Uterus (tissue), 2 donors: ENCODE results near the gene PRDX1.

Source experiments
- POLR2A ChIP-seq, 2 donors: fragments of 450-650 bp; IDR thresholded peaks; one replicate each; pipeline ENCODE4 v1.6.1; 2016; ENCODE audit warnings: antibody characterized with exemption in 2 of 2, mild to moderate bottlenecking in 1 of 2, moderate library complexity in 1 of 2
- TF ChIP-seq, protein P1 (sequence below), 4 experiments: fragments of 200-600 bp in 2 of 4; fragments of 450-650 bp in 2 of 4; sonication (generic) in 2 of 4; IDR thresholded peaks; one replicate each; pipeline ENCODE4 v1.5.1; 2016 to 2019; ENCODE audit warnings: antibody characterized with exemption in 4 of 4, mild to moderate bottlenecking in 2 of 4, moderate library complexity in 1 of 4

DNA sequence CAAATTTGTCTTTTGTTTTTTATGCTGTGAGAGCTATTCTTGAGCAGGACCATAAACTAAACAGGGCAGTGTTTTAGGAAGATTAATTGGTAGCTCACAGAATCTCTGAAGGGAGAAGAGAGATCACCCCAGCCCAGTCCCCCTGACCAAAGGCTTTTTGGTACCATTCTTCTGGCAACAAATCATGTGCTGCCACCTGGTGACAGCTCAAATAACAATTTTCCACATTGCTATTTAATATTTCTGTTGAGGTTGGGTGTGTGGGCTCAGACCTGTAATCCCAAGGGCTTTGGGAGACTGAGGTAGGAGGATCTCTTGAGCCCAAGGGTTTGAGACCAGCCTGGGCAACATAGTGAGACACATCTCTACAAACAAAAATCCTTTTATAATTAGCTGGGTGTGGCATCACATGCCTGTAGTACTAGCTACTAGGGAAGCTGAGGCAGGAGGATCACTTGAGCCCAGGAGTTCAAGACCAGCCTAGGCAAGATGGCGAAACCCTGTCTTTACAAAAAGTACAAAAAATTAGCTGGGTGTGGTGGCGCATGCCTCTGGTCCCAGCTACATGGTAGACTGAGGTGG, 28.5 kb downstream of the PRDX1 start:
- TF ChIP-seq, protein P1, sequence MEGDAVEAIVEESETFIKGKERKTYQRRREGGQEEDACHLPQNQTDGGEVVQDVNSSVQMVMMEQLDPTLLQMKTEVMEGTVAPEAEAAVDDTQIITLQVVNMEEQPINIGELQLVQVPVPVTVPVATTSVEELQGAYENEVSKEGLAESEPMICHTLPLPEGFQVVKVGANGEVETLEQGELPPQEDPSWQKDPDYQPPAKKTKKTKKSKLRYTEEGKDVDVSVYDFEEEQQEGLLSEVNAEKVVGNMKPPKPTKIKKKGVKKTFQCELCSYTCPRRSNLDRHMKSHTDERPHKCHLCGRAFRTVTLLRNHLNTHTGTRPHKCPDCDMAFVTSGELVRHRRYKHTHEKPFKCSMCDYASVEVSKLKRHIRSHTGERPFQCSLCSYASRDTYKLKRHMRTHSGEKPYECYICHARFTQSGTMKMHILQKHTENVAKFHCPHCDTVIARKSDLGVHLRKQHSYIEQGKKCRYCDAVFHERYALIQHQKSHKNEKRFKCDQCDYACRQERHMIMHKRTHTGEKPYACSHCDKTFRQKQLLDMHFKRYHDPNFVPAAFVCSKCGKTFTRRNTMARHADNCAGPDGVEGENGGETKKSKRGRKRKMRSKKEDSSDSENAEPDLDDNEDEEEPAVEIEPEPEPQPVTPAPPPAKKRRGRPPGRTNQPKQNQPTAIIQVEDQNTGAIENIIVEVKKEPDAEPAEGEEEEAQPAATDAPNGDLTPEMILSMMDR (IDR thresholded peaks at IDR 0.05): peak; percentile 31 to 66 (median 36)
- TF ChIP-seq POLR2A (IDR thresholded peaks at IDR 0.05): no peak
